Suprapubic skin (tissue), 3 donors: ENCODE data around the gene ANKRD65.

Experiments used
- CTCF ChIP-seq, 2 donors: fragments of 200-600 bp in 1 of 2; fragments of 450-650 bp in 1 of 2; sonication (generic) in 1 of 2; IDR thresholded peaks; one replicate each; pipeline ENCODE4 v1.5.1; 2016 to 2019; ENCODE audit warnings: antibody characterized with exemption in 2 of 2, mild to moderate bottlenecking in 1 of 2, moderate library complexity in 1 of 2
- POLR2A ChIP-seq, 2 donors: fragments of 450-650 bp; IDR thresholded peaks; one replicate each; pipeline ENCODE4 v1.6.1; 2017; ENCODE audit warnings: antibody characterized with exemption in 2 of 2, mild to moderate bottlenecking in 2 of 2, moderate library complexity in 2 of 2

GRCh38 chr1:1381294-1381693, 39.8 kb downstream of the ANKRD65 start:
- TF ChIP-seq POLR2A (IDR thresholded peaks at IDR 0.05) (no peak), CTCF (IDR thresholded peaks at IDR 0.05) (no peak)
